HepG2 (cell line): ENCODE data around the gene ATP7A. TPM values are rescaled to one million over a fixed set of nuclear protein-coding genes. Genes with fewer than 3 reads are reported as not detected.

Source experiments
- ATAC-seq: fragments of 200-7000 bp; cut with Tn5 transposase; 3 replicates; pipeline ENCODE4 v1.9.1; 2020; ENCODE audit warnings: mild to moderate bottlenecking, moderate library complexity
- BruUV-seq: library from RNA; stranded (reverse); fragments of 400-500 nt; replicated peaks from 2 replicates; lab custom pipeline; 2021; lab: Mats Ljungman, UMichigan
- CTCF ChIA-PET: fragments of 300-600 bp; formaldehyde crosslinking; extraction: SDS; loops from one replicate; lab custom pipeline; 2021; ENCODE audit warnings: low total read pairs, inconsistent platforms, low intra/inter-chr PET ratio; lab: Yijun Ruan, JAX
- POLR2A ChIA-PET: fragments of 350-600 bp; sonication (Branson Sonifier 250); formaldehyde crosslinking; loops from one replicate; lab custom pipeline; 2020; ENCODE audit warnings: antibody characterized with exemption, inconsistent platforms; lab: Yijun Ruan, JAX
- DNase-seq: peaks from one replicate; pipeline ENCODE4 v3.0.0-alpha.2; 2015; ENCODE audit warnings: low spot score
- FAIRE-seq: peaks from 3 replicates; lab custom pipeline; 2011; peaks lifted over from hg19 to GRCh38; lab: Jason Lieb, UNC
- H2AFZ ChIP-seq: one replicate; pipeline ENCODE4 v1.6.1; 2011; ENCODE audit warnings: low read length, inconsistent platforms
- H3K27ac ChIP-seq: fragments of 300-600 bp; 3 replicates; pipeline ENCODE4 v1.8.0; 2011; ENCODE audit warnings: mixed run types, mild to moderate bottlenecking, mixed read lengths, low read length, inconsistent platforms; ENCODE audit not compliant: insufficient read depth; ENCODE audit errors: extremely low read length
- H3K27me3 ChIP-seq, 2 experiments: fragments of 200-600 bp in 1 of 2; 2 replicates in 1 of 2; 3 replicates in 1 of 2; pipeline versions ENCODE4 v1.6.0 to v1.8.0; 2011; ENCODE audit warnings: low read length in 2 of 2, mild to moderate bottlenecking in 2 of 2, moderate library complexity in 2 of 2, inconsistent platforms in 1 of 2; ENCODE audit not compliant: insufficient read depth in 2 of 2, control insufficient read depth in 1 of 2
- H3K36me3 ChIP-seq, 2 experiments: fragments of 200-600 bp in 1 of 2; replicated peaks in 1 of 2; 2 replicates in 1 of 2; 3 replicates in 1 of 2; pipeline versions ENCODE4 v1.5.1 to v1.8.0; 2011; ENCODE audit warnings: low read length in 2 of 2, inconsistent platforms in 1 of 2; ENCODE audit not compliant: insufficient read depth in 2 of 2, control insufficient read depth in 1 of 2
- H3K4me1 ChIP-seq: 2 replicates; pipeline ENCODE4 v1.5.1; 2012; ENCODE audit warnings: low read length, inconsistent platforms; ENCODE audit not compliant: insufficient read depth
- H3K4me2 ChIP-seq: 2 replicates; pipeline ENCODE4 v1.6.0; 2011; ENCODE audit warnings: low read depth, low read length, inconsistent platforms
- H3K4me3 ChIP-seq, 3 experiments: fragments of 200-600 bp in 1 of 3; sonication (generic), shearing (Covaris generic) in 1 of 3; replicated peaks in 1 of 3; 2 replicates each; pipeline ENCODE4 v1.5.1; 2011 to 2016; ENCODE audit warnings: low read length in 3 of 3, inconsistent platforms in 2 of 3, low read depth in 2 of 3, mild to moderate bottlenecking in 2 of 3, control low read depth in 1 of 3, mixed read lengths in 1 of 3; ENCODE audit not compliant: insufficient read depth in 1 of 3
- H3K79me2 ChIP-seq: one replicate; pipeline ENCODE4 v1.6.1; 2011; ENCODE audit warnings: low read length, inconsistent platforms; ENCODE audit not compliant: insufficient read depth
- H3K9ac ChIP-seq: 2 replicates; pipeline ENCODE4 v1.6.0; 2011; ENCODE audit warnings: mild to moderate bottlenecking, low read depth, low read length, inconsistent platforms; ENCODE audit not compliant: insufficient read depth
- H3K9me3 ChIP-seq: 2 replicates; pipeline ENCODE4 v1.5.1; 2012; ENCODE audit warnings: mild to moderate bottlenecking, low read length
- H4K20me1 ChIP-seq: 2 replicates; pipeline ENCODE4 v1.6.0; 2011; ENCODE audit warnings: inconsistent platforms, mild to moderate bottlenecking, low read length, moderate library complexity; ENCODE audit not compliant: insufficient read depth
- ARNT2 ChIP-seq: sonication (generic); formaldehyde crosslinking; IDR thresholded peaks from 2 replicates; pipeline ENCODE4 v1.8.0; 2022; ENCODE audit warnings: mild to moderate bottlenecking, low read depth, missing genetic modification reagents, moderate library complexity
- MAFF ChIP-seq: IDR thresholded peaks from 2 replicates; pipeline ENCODE4 v1.6.1; 2011; ENCODE audit warnings: low read depth, low read length, improper control_type of control experiment
- PITX1 ChIP-seq: sonication (generic); formaldehyde crosslinking; IDR thresholded peaks from 2 replicates; pipeline ENCODE4 v1.5.1; 2020; ENCODE audit warnings: mild to moderate bottlenecking, missing genetic modification reagents
- POGZ ChIP-seq: sonication (generic); formaldehyde crosslinking; IDR thresholded peaks from 2 replicates; pipeline ENCODE4 v1.4.0; 2020; ENCODE audit warnings: mild to moderate bottlenecking, missing genetic modification reagents
- ZBTB3 ChIP-seq: sonication (generic); formaldehyde crosslinking; IDR thresholded peaks from 2 replicates; pipeline ENCODE4 v1.4.0; 2020; ENCODE audit warnings: low read depth, mild to moderate bottlenecking, moderate library complexity, missing genetic modification reagents, borderline replicate concordance
- ZKSCAN8 ChIP-seq: IDR thresholded peaks from 2 replicates; pipeline ENCODE4 v1.6.1; 2016; ENCODE audit warnings: borderline replicate concordance, missing genetic modification reagents, missing compliant biosample characterization
- ZNF207 ChIP-seq: fragments of 450-650 bp; IDR thresholded peaks from 2 replicates; pipeline ENCODE4 v1.6.1; 2016; ENCODE audit warnings: antibody characterized with exemption, borderline replicate concordance
- ZNF333 ChIP-seq: sonication (generic); formaldehyde crosslinking; IDR thresholded peaks from 2 replicates; pipeline ENCODE4 v1.4.0; 2020; ENCODE audit warnings: mild to moderate bottlenecking, missing genetic modification reagents, borderline replicate concordance
- ZNF354B ChIP-seq: sonication (generic); formaldehyde crosslinking; IDR thresholded peaks from 2 replicates; pipeline ENCODE4 v1.8.0; 2022; ENCODE audit warnings: mild to moderate bottlenecking, missing genetic modification reagents
- ZNF83 ChIP-seq: sonication (generic); formaldehyde crosslinking; IDR thresholded peaks from 2 replicates; pipeline ENCODE4 v1.4.0; 2020; ENCODE audit warnings: missing genetic modification reagents, mild to moderate bottlenecking, borderline replicate concordance
- WGBS: methylation state at CpG from one replicate; pipeline ENCODE4 v1.1.6; 2017; ENCODE audit warnings: low lambda C conversion rate; 5-methylcytosine and 5-hydroxymethylcytosine counted together
- in situ Hi-C: cut with HindIII; loops from 2 replicates; pipeline ENCODE4 v1.10.0; 2017; ENCODE audit warnings: low pct_unique_long_range_greater_than_20kb; ENCODE audit not compliant: extremely low pct_ligation_motif_present
- intact Hi-C: fragments of 100-400 bp; cut with micrococcal nuclease; formaldehyde crosslinking; loops from one replicate; pipeline ENCODE4 v1.10.0; 2022; ENCODE audit not compliant: unreplicated experiment
- polyA plus RNA-seq, 8 experiments: library from polyadenylated mRNA; depleted of rRNA in 3 of 8; stranded (reverse) in 7 of 8; unstranded in 1 of 8; fragments of >200 nt; fragmentation: Illumina TruSeq in 4 of 8; extraction: Trizol in 4 of 8; gene quantifications; 2 replicates each; pipeline versions ENCODE4 v1.2.1 to v1.2.3, GENCODE V29; 2011 to 2016; ENCODE audit warnings: low read depth in 4 of 8, missing spikeins in 1 of 8, mixed read lengths in 1 of 8; ENCODE audit not compliant: insufficient read depth in 1 of 8
- total RNA-seq, 5 experiments: library from RNA; depleted of rRNA; stranded (reverse); fragments of >200 nt; fragmentation: Illumina TruSeq; extraction: Trizol; gene quantifications; 2 replicates each; pipeline ENCODE4 v1.2.3, GENCODE V29; 2016; ENCODE audit warnings: low read depth in 1 of 5
- TF ChIP-seq, protein P1 (sequence below): sonication (generic); formaldehyde crosslinking; IDR thresholded peaks from 2 replicates; pipeline ENCODE4 v1.4.0; 2020; ENCODE audit warnings: missing genetic modification reagents, borderline replicate concordance
- TF ChIP-seq, protein P2 (sequence below): sonication (generic); formaldehyde crosslinking; IDR thresholded peaks from 2 replicates; pipeline ENCODE4 v1.9.0; 2021; ENCODE audit warnings: missing genetic modification reagents, borderline replicate concordance
- TF ChIP-seq, protein P3 (sequence below): IDR thresholded peaks from 2 replicates; pipeline ENCODE4 v1.6.1; 2016; ENCODE audit warnings: missing biosample characterization, missing genetic modification reagents, low read depth
- TF ChIP-seq, protein P4 (sequence below): sonication (generic); formaldehyde crosslinking; IDR thresholded peaks from 2 replicates; pipeline ENCODE4 v1.8.0; 2022; ENCODE audit warnings: mild to moderate bottlenecking, missing genetic modification reagents, moderate library complexity
- TF ChIP-seq, protein P5 (sequence below): sonication (generic); formaldehyde crosslinking; IDR thresholded peaks from 2 replicates; pipeline ENCODE4 v1.4.0; 2020; ENCODE audit warnings: missing genetic modification reagents

ATP7A gene
- total and polyA plus RNA-seq, 2 of the 13 experiments (the other 11 are each of a cell fraction or from before 2014, with no cell fraction given), result 1.7 to 4.7 TPM

DNA sequence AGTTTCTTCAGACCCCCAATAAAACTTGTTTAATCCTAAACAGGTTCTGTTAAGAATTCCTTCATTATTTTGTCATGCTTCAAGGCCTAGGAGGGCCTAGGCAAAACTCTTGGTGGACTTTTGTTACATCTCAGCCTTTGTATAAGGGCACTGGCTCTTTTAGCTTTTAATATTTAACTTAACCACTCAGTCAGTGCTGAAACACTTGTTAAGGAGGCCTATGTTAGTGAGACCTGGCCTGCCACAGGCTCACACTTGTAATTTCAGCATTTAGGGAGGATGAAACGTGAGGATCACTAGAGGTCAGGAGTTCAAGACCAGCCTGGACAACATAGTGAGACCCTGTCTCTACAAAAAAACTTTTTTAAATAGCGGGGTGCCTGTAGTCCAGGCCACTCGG lies 160.8 kb downstream of the ATP7A start:
- no peaks in the 10 kb centered on the region for H3K27me3 ChIP-seq
- no peaks in the 10 kb centered on the region for H3K79me2 ChIP-seq
- FAIRE-seq, result no peak
- ChIA-PET CTCF (no interaction called here), POLR2A (no interaction called here)
- H3K9me3 ChIP-seq, result peaks cover 9% of the 10 kb centered on the region; the same call in 1 of the 2 replicates
- no peak for ATAC-seq
- H2AFZ ChIP-seq, result no peak overlapping the region
- no peaks in the 10 kb centered on the region for H3K36me3 ChIP-seq
- in situ Hi-C loops, result no loop called here
- BruUV-seq, result no TSS peak
- intact Hi-C loops, result no loop called here
- 48% methylated on average over 3 of the region's 3 CpGs for WGBS
- H3K4me3 ChIP-seq, result no peak overlapping the region
- H3K4me1 ChIP-seq, result no peaks in the 10 kb centered on the region
- H3K9ac ChIP-seq, result no peak overlapping the region
- no peak overlapping the region for H3K27ac ChIP-seq
- no peak overlapping the region for H3K4me2 ChIP-seq
- DNase-seq, result no peak
- no peaks in the 10 kb centered on the region for H4K20me1 ChIP-seq
- TF ChIP-seq, protein P1, sequence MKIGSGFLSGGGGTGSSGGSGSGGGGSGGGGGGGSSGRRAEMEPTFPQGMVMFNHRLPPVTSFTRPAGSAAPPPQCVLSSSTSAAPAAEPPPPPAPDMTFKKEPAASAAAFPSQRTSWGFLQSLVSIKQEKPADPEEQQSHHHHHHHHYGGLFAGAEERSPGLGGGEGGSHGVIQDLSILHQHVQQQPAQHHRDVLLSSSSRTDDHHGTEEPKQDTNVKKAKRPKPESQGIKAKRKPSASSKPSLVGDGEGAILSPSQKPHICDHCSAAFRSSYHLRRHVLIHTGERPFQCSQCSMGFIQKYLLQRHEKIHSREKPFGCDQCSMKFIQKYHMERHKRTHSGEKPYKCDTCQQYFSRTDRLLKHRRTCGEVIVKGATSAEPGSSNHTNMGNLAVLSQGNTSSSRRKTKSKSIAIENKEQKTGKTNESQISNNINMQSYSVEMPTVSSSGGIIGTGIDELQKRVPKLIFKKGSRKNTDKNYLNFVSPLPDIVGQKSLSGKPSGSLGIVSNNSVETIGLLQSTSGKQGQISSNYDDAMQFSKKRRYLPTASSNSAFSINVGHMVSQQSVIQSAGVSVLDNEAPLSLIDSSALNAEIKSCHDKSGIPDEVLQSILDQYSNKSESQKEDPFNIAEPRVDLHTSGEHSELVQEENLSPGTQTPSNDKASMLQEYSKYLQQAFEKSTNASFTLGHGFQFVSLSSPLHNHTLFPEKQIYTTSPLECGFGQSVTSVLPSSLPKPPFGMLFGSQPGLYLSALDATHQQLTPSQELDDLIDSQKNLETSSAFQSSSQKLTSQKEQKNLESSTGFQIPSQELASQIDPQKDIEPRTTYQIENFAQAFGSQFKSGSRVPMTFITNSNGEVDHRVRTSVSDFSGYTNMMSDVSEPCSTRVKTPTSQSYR, result no peak
- TF ChIP-seq POGZ, result no peak
- TF ChIP-seq, protein P2, sequence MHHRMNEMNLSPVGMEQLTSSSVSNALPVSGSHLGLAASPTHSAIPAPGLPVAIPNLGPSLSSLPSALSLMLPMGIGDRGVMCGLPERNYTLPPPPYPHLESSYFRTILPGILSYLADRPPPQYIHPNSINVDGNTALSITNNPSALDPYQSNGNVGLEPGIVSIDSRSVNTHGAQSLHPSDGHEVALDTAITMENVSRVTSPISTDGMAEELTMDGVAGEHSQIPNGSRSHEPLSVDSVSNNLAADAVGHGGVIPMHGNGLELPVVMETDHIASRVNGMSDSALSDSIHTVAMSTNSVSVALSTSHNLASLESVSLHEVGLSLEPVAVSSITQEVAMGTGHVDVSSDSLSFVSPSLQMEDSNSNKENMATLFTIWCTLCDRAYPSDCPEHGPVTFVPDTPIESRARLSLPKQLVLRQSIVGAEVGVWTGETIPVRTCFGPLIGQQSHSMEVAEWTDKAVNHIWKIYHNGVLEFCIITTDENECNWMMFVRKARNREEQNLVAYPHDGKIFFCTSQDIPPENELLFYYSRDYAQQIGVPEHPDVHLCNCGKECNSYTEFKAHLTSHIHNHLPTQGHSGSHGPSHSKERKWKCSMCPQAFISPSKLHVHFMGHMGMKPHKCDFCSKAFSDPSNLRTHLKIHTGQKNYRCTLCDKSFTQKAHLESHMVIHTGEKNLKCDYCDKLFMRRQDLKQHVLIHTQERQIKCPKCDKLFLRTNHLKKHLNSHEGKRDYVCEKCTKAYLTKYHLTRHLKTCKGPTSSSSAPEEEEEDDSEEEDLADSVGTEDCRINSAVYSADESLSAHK (CRISPR knock-in tag), result no peak
- no peak for TF ChIP-seq ZNF207
- TF ChIP-seq ZBTB3 (CRISPR knock-in tag), result no peak
- TF ChIP-seq ARNT2 (CRISPR knock-in tag), result no peak
- no peak for TF ChIP-seq ZNF333 (CRISPR knock-in tag)
- no peak for TF ChIP-seq PITX1 (CRISPR knock-in tag)
- TF ChIP-seq, protein P3, sequence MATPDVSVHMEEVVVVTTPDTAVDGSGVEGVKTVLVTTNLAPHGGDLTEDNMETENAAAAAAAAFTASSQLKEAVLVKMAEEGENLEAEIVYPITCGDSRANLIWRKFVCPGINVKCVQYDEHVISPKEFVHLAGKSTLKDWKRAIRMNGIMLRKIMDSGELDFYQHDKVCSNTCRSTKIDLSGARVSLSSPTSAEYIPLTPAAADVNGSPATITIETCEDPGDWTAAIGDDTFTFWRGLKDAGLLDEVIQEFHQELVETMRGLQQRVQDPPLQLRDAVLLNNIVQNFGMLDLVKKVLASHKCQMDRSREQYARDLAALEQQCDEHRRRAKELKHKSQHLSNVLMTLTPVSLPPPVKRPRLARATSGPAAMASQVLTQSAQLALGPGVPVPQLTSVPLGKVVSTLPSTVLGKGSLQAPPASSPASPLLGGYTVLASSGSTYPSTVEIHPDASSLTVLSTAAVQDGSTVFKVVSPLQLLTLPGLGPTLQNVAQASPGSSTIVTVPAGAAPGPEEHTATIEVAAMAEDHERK (CRISPR knock-in tag), result no peak
- TF ChIP-seq MAFF, result no peak
- TF ChIP-seq, protein P4, sequence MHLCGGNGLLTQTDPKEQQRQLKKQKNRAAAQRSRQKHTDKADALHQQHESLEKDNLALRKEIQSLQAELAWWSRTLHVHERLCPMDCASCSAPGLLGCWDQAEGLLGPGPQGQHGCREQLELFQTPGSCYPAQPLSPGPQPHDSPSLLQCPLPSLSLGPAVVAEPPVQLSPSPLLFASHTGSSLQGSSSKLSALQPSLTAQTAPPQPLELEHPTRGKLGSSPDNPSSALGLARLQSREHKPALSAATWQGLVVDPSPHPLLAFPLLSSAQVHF (CRISPR knock-in tag), result no peak
- TF ChIP-seq, protein P5, sequence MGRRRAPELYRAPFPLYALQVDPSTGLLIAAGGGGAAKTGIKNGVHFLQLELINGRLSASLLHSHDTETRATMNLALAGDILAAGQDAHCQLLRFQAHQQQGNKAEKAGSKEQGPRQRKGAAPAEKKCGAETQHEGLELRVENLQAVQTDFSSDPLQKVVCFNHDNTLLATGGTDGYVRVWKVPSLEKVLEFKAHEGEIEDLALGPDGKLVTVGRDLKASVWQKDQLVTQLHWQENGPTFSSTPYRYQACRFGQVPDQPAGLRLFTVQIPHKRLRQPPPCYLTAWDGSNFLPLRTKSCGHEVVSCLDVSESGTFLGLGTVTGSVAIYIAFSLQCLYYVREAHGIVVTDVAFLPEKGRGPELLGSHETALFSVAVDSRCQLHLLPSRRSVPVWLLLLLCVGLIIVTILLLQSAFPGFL (CRISPR knock-in tag), result no peak
- no peak for TF ChIP-seq ZNF83 (CRISPR knock-in tag)
- TF ChIP-seq ZNF354B (CRISPR knock-in tag), result no peak
- no peak for TF ChIP-seq ZKSCAN8 (CRISPR knock-in tag)
